ENCODE data around the gene LMTK3.
"Not testable (repeated sequence)": the region's sequence is repeated elsewhere in the genome, so short reads cannot be mapped to it uniquely, and the experiment has no call there.

Gene LMTK3

GRCh38 chr19:48548253-48548911, 36.7 kb upstream of the LMTK3 start:
- Mint-ChIP-seq H3K4me1 (ENCODE audit: low read depth) (no peaks in the 10 kb centered on the region), H3K9me3 (no peaks in the 10 kb centered on the region), H3K36me3 (ENCODE audit: low read depth) (no peaks in the 10 kb centered on the region), H3K4me3 (no peak overlapping the region), H3K27me3 (ENCODE audit: low read depth) (no peaks in the 10 kb centered on the region), H3K27ac (no peak overlapping the region)

DNA sequence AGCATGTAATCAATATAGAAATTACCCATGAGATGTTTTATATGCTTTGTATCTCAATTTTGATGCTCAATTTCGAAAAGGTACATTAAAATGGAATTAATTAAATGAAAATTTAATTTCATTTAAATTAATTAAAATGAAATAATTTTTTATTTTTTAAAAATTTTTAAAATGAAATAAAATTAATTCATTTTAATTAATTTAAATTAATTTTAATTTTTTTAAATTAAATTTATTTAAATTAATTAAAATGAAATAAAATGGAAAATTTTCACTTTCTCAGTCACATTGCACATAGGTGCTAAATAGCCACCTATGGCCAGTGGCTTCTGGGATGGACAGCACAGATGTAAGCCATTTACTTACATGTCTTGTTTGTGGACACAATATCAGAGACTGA, 36.1 kb upstream of the LMTK3 start:
- no peaks in the 10 kb centered on the region for H3K9me3 Mint-ChIP-seq
- no peaks in the 10 kb centered on the region for H3K36me3 Mint-ChIP-seq (ENCODE audit: low read depth)
- no peak overlapping the region for H3K4me3 Mint-ChIP-seq
- H3K27me3 Mint-ChIP-seq (ENCODE audit: low read depth), result no peaks in the 10 kb centered on the region
- no peak overlapping the region for H3K27ac Mint-ChIP-seq
- H3K4me1 Mint-ChIP-seq (ENCODE audit: low read depth), result no peaks in the 10 kb centered on the region

- no peaks in the 10 kb centered on the region for H3K27me3 Mint-ChIP-seq (ENCODE audit: low read depth)
- H3K36me3 Mint-ChIP-seq (ENCODE audit: low read depth), result no peaks in the 10 kb centered on the region
- H3K9me3 Mint-ChIP-seq, result no peaks in the 10 kb centered on the region
- H3K4me1 Mint-ChIP-seq (ENCODE audit: low read depth), result no peaks in the 10 kb centered on the region
- no peak overlapping the region for H3K4me3 Mint-ChIP-seq
- H3K27ac Mint-ChIP-seq, result no peak overlapping the region
These were observed 33.5 kb upstream of the LMTK3 start for GRCh38 chr19:48544856-48545750.

- Mint-ChIP-seq H3K4me1 (ENCODE audit: low read depth) (no peaks in the 10 kb centered on the region), H3K27me3 (ENCODE audit: low read depth) (no peaks in the 10 kb centered on the region), H3K36me3 (ENCODE audit: low read depth) (no peaks in the 10 kb centered on the region), H3K27ac (no peak overlapping the region), H3K9me3 (no peaks in the 10 kb centered on the region), H3K4me3 (no peak overlapping the region)
These were observed 31.6 kb upstream of the LMTK3 start for GRCh38 chr19:48543121-48543710.

GRCh38 chr19:48541813-48542212, 30.2 kb upstream of the LMTK3 start:
- no peaks in the 10 kb centered on the region for H3K27me3 Mint-ChIP-seq (ENCODE audit: low read depth)
- no peaks in the 10 kb centered on the region for H3K36me3 Mint-ChIP-seq (ENCODE audit: low read depth)
- H3K27ac Mint-ChIP-seq, result no peak overlapping the region
- no peak overlapping the region for H3K4me3 Mint-ChIP-seq
- H3K4me1 Mint-ChIP-seq (ENCODE audit: low read depth), result no peaks in the 10 kb centered on the region
- no peaks in the 10 kb centered on the region for H3K9me3 Mint-ChIP-seq

- H3K27me3 Mint-ChIP-seq (ENCODE audit: low read depth), result no peaks in the 10 kb centered on the region
These were observed 28.5 kb upstream of the LMTK3 start for GRCh38 chr19:48540110-48540509.

GRCh38 chr19:48539503-48540096, 28.0 kb upstream of the LMTK3 start:
- Mint-ChIP-seq H3K36me3 (ENCODE audit: low read depth) (no peaks in the 10 kb centered on the region), H3K4me1 (ENCODE audit: low read depth) (no peaks in the 10 kb centered on the region), H3K27ac (no peak overlapping the region), H3K27me3 (ENCODE audit: low read depth) (no peaks in the 10 kb centered on the region), H3K9me3 (no peaks in the 10 kb centered on the region), H3K4me3 (no peak overlapping the region)

More at GRCh38 chr19:48540110-48540509, 28.5 kb upstream of the LMTK3 start:
- H3K4me1 Mint-ChIP-seq (ENCODE audit: low read depth), result no peaks in the 10 kb centered on the region
- no peaks in the 10 kb centered on the region for H3K36me3 Mint-ChIP-seq (ENCODE audit: low read depth)
- no peaks in the 10 kb centered on the region for H3K9me3 Mint-ChIP-seq
- H3K4me3 Mint-ChIP-seq, result no peak overlapping the region
- no peak overlapping the region for H3K27ac Mint-ChIP-seq

DNA sequence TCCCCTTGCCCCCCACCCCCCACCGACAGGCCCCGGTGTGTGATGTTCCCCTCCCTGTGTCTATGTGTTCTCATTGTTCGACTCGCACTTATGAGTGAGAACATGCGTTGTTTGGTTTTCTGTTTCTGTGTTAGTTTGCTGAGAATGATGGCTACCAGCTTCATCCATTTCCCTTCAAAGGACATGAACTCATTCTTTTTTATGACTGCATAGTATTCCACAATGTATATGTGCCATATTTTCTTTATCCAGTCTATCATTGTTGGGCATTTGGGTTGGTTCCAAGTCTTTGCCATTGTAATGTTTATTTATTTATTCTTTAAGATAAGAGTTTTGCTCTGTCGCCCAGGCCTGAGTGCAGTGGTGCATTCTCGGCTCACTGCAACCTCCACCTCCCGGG, 26.4 kb upstream of the LMTK3 start:
- not testable (repeated sequence) for H3K27me3 Mint-ChIP-seq (ENCODE audit: low read depth); H3K27ac Mint-ChIP-seq; H3K4me3 Mint-ChIP-seq; H3K4me1 Mint-ChIP-seq (ENCODE audit: low read depth); H3K36me3 Mint-ChIP-seq (ENCODE audit: low read depth); H3K9me3 Mint-ChIP-seq

- Mint-ChIP-seq H3K4me3 (no peak overlapping the region), H3K4me1 (ENCODE audit: low read depth) (no peaks in the 10 kb centered on the region), H3K27me3 (ENCODE audit: low read depth) (no peaks in the 10 kb centered on the region), H3K36me3 (ENCODE audit: low read depth) (no peaks in the 10 kb centered on the region), H3K9me3 (no peaks in the 10 kb centered on the region), H3K27ac (no peak overlapping the region)
These were observed 25.9 kb upstream of the LMTK3 start for GRCh38 chr19:48537541-48537940.

GRCh38 chr19:48533770-48534169, 22.1 kb upstream of the LMTK3 start:
- H3K4me1 Mint-ChIP-seq (ENCODE audit: low read depth), result no peaks in the 10 kb centered on the region
- H3K27ac Mint-ChIP-seq, result no peak overlapping the region
- H3K4me3 Mint-ChIP-seq, result no peak overlapping the region
- no peaks in the 10 kb centered on the region for H3K36me3 Mint-ChIP-seq (ENCODE audit: low read depth)
- no peaks in the 10 kb centered on the region for H3K27me3 Mint-ChIP-seq (ENCODE audit: low read depth)
- peaks cover 4% of the 10 kb centered on the region for H3K9me3 Mint-ChIP-seq

DNA sequence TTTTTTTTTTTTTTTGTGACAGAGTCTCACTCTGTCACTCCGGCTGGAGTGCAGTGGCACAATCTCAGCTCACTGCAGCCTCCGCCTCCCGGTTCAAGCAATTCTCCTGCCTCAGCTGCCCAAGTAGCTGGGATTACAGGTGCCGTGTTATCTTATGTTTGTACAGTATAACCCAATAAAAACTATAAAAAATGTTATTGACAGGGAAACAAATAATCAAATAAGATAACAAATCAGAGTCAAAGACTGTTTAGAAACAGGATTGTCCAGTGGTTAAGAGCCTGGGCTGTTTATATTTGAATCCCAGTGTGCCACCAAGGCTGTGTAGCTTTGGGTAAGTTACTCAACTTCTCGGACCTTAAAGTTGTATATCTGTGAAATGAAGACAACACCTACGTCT, 19.1 kb upstream of the LMTK3 start:
- Mint-ChIP-seq H3K27me3 (ENCODE audit: low read depth) (no peaks in the 10 kb centered on the region), H3K4me1 (ENCODE audit: low read depth) (no peaks in the 10 kb centered on the region), H3K36me3 (ENCODE audit: low read depth) (no peaks in the 10 kb centered on the region)

DNA sequence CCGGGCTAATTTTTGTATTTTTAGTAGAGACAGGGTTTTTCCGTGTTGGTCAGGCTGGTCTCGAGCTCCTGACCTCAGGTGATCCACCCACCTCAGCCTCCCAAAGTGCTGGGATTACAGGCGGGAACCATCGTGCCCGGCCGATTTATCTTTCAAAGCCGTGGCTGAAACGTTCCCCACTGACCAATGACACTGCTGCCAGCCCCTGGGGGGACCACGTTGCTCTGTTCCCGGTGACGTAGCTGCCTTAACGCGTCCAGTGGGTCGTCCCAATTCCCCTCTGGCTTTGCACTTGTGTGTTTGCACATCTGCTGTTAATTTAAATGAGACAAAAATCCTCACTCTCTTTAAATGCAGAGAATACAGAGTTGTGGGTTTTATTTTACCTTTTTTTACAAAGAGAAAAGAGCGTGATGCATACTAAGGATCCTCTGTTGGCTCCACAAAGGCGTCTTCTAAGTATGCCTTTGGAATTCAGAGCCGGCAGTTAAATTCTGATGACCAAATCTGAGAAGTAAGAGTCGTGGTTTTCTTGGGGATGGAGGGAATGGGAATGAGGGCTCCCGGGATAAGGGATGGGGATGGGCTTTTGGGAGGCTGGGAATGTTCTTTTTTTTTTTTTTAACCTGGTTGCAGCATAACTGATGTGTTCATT, 18.6 kb upstream of the LMTK3 start:
- no peak overlapping the region for H3K27ac Mint-ChIP-seq
- H3K27me3 Mint-ChIP-seq (ENCODE audit: low read depth), result no peaks in the 10 kb centered on the region
- peaks cover 26% of the 10 kb centered on the region for H3K9me3 Mint-ChIP-seq
- no peaks in the 10 kb centered on the region for H3K4me1 Mint-ChIP-seq (ENCODE audit: low read depth)
- H3K36me3 Mint-ChIP-seq (ENCODE audit: low read depth), result no peaks in the 10 kb centered on the region
- H3K4me3 Mint-ChIP-seq, result no peak overlapping the region

More for the DNA sequence above, 19.1 kb upstream of the LMTK3 start:
- Mint-ChIP-seq H3K9me3 (peaks cover 26% of the 10 kb centered on the region), H3K4me3 (no peak overlapping the region), H3K27ac (no peak overlapping the region)

DNA sequence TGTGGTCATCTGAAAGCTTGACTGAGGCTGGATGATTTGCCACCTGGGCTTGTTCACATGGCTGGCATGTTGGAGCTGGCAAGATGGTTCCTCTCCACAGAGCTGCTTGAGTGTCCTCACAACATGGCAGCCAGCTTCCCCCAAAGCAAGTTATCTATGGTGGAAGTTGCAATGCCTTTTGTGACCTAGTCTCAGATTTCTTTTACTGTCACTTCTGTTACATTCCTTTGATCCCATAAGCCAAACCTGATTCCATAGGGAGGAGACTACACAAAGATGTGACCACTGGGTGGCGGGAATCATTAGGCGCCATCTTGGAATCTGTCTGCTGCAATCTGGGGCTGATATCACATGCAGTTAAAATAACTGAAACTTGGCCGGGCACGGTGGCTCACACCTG, 17.5 kb upstream of the LMTK3 start:
- Mint-ChIP-seq H3K27me3 (ENCODE audit: low read depth) (no peaks in the 10 kb centered on the region), H3K27ac (no peak overlapping the region), H3K4me3 (no peak overlapping the region), H3K36me3 (ENCODE audit: low read depth) (no peaks in the 10 kb centered on the region), H3K4me1 (ENCODE audit: low read depth) (no peaks in the 10 kb centered on the region), H3K9me3 (peaks cover 34% of the 10 kb centered on the region)

DNA sequence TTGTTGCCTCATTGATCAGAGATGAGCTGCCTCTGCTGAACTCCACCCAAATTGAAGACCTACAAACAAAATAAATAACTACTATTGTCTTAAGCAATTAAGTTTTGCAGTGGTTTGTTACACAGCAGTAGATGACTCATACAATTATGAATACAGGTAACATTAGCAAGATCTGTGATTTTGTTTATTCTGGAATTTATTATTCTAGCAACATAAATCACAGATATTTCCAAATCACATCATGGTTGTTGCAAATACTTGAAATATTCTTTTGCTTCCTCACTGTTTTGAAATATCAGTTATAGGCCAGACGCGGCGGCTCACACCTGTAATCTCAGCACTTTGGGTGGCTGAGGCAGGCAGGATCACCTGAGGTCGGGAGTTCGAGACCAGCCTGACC, 13.1 kb upstream of the LMTK3 start:
- Mint-ChIP-seq H3K27ac (no peak overlapping the region), H3K9me3 (peaks cover 37% of the 10 kb centered on the region), H3K27me3 (ENCODE audit: low read depth) (no peaks in the 10 kb centered on the region), H3K4me3 (no peak overlapping the region), H3K4me1 (ENCODE audit: low read depth) (no peaks in the 10 kb centered on the region), H3K36me3 (ENCODE audit: low read depth) (no peaks in the 10 kb centered on the region)
